HG03097 (cell line): ENCODE results near the gene ABCF1.

Source experiments
- ATAC-seq: cut with Tn5 transposase; IDR thresholded peaks from one replicate; pipeline ENCODE4 v1.9.1; 2021; ENCODE audit not compliant: unreplicated experiment, low FRiP score

The ABCF1 gene

DNA sequence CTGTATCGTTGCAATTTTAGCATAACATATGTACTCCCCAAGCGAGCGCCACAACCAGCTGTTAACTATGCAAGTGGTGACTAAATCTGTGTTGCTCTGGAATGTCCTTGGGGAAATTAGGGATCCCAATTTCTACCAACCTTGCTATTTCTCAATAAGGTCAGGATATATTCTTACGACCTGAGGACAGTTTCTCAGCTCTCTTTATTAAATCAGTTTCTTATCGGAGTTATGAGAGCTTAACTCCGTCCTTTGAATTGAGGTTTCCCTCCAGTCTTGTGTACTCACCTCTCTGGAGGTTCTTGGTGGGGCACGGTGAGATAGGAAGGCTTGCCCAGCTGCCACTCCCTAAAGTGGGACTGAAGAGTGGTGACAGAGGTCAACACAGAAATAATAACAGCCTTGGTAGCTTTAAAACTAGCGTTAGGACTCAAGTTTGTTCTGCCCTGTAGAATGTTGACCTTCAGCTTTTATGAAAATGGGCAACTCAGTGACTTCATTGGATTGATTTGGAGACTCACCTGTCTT is 47.1 kb downstream of the ABCF1 start:
- ATAC-seq = no peak

DNA sequence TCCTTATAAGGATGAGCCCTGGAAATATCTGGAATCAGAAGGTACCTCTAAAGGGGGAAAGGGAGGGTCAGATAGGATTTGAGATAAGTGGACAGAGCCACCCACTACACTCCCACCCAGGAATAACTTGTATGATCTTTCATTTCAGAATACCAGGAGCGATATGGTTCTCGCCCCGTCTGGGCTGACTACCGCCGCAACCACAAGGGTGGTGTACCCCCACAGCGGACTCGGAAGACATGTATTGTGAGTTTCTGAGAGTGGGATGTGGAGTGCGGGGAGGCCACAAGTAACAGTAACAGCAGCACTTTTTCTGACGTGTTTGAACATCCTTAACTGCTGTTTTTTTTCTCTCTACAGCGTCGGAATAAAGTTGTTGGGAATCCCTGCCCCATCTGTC is 48.3 kb downstream of the ABCF1 start:
- no peak for ATAC-seq

DNA sequence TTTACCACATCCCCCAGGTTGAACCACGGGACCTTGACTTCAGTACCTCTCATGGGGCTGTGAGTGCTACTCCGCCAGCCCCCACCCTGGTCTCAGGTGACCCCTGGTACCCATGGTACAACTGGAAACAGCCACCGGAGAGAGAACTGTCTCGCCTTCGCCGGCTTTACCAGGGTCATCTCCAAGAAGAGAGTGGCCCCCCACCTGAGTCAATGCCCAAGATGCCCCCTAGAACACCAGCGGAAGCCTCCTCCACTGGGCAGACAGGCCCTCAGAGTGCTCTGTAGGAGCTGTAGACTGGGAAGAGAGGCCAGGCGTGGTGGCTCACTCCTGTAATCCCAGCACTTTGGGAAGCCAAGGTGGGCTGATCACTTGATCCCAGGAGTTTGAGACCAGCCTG is 54.3 kb downstream of the ABCF1 start:
- ATAC-seq = no peak

GRCh38 chr6:30626484-30627366 is 55.5 kb downstream of the ABCF1 start, which contains the start of gene ATAT1:
Gene ATAT1 (plus strand): TSS chr6:30626874.
- ATAC-seq = peak; percentile 72

DNA sequence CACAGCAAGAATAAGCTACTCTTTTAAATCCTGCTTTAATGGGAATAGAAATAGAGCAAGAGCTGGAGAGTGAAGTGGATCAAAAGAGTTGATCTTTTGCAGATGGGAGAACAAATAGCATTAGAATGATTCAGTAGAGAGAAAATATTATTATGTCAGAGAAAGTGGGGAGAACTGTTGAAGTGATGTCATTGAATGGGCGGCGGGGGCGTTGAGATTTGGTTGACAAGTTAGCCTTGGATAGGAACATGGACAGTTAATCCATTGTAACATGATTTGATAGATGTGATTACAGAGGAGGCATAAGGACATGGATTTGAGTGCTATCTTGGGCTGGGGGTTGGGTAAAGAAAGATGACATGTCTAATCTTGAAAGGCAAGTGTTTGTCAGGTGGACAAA is 64.6 kb downstream of the ABCF1 start:
- ATAC-seq = no peak

DNA sequence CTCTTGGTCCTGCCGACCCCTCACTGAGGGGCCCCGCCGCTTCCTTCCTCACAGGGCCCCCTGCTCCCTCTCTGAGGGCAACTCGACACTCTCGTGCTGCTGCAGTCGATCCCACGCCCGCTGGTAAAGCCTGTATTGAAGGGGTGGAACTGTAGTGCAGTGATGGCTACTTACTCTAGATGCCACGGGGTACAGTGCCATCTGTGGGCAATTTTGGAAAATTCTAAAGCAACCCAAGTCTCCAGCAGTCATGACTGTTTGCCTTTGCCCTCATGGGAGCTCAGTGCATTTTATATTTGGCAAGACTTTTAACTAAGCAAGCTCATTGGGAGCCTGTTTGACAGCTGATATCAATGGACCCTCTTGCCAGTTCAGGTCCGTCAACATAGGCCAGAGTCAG is 69.2 kb downstream of the ABCF1 start:
- no peak for ATAC-seq

DNA sequence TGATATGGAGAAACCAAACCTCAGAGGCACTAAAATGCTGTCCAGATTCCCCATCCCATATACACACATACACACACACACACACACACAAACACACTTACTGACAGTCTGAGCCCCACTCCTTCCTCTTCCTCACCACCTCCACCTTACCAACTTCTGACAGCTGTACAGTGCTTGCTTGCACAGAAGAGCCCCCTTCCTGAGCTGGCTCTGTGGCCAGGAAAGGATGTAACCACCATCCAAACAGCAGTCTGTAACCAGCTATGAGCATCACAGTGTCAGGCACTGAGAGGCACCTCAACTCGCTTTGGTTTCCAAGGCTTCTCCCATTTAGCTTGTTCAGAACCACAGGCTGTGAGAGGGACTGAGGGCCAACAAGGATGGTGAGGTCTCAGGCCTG is 69.8 kb downstream of the ABCF1 start:
- no peak for ATAC-seq
